ENCODE measurements around the gene SUMF2.
"Not testable (repeated sequence)": the region's sequence is repeated elsewhere in the genome, so short reads cannot be mapped to it uniquely, and the experiment has no call there.

The SUMF2 gene

DNA sequence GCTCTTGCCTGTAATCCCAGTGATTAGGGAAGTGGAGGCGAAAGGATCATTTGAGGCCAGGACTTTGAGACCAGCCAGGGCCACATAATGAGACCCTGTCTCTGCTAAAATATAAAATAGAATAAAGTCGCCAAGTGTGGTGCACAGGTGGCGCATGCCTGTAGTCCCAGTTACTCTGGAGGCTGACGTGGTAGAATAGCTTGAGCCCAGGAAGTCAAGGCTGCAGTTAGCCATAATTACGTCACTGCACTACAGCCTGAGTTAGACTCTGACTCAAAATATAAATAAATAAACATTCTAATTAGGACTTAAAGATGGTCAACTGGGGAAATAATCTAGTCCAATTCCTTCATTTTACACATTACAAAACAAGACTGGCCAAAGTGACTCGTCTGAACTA, 41.4 kb downstream of the SUMF2 start:
- Histone ChIP-seq H3K4me2 (peak overlapping the region; percentile 92), H3K27ac (peak overlapping the region; percentile 93), H3K9me3 (peaks cover 16% of the 10 kb centered on the region), H4K20me1 (peaks cover 57% of the 10 kb centered on the region), H3K4me1 (peaks cover 30% of the 10 kb centered on the region), H3K27me3 (no peaks in the 10 kb centered on the region), H3K36me3 (peaks cover 46% of the 10 kb centered on the region), H3K4me3 (peak overlapping the region; percentile 94), H3K9ac (peak overlapping the region; percentile 92)
- TF ChIP-seq Cebpa-rat (IDR thresholded peaks at IDR 0.05), result no peak

DNA sequence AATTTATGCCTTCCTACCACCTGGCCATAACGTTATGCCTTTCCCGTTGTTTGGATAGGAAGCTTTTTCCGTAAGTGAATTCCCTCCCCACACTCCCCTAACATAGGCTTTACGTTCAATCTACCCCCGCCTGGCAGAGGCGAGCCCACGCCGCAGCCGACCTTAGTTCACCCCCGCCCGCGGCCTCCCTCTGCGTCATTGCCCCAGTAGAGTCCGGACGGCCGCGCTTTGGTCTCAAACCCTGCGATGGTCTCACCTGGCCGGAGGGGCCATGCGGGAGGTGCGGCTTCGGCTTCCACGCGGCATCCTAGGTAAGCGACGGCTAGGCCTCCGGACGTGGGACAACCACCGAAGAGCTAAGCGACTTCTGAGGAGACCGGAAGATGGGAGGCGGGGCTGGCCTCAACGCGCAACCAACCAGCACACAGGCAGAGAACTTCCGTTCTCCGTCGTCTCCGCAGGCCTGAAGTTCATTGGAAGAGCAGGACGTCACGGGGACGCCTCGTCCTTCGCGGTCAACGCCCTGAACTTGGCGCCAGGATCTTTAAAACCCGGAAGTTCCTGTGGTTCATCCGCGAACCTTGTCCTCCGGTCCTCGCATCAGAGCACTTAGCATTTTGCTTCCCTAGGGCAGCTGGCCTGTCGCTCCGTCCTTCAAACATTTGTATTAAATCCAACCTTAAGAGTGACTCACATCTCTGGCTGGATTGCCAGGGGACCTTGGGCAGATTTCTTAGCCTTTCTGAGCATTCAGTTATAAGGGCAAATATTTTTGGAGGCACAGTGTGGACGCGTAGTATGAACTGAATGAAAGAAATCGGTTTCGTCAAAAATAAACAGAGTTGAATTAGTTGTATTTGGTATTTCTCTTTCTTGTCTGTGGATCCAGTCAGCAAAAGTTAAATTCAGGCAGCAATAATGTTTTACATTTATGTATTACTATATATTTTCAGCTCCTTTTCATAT, 42.3 kb downstream of the SUMF2 start, which contains the start of gene CHCHD2:
CHCHD2 (minus strand) TSS at position 369 of the 966 bp plus-strand sequence; CDS start at position 306, 63 bp downstream.
- Histone ChIP-seq H3K4me3 (peak within 1 kb of the TSS; percentile 94), H3K4me2 (peak within 1 kb of the TSS; percentile 92), H3K27ac (peak within 1 kb of the TSS; percentile 93), H3K9ac (peak within 1 kb of the TSS; percentile 92), H3K27me3 (no peaks in the 10 kb centered on the region), H3K4me1 (peaks cover 30% of the 10 kb centered on the region), H3K36me3 (peaks cover 37% of the 10 kb centered on the region), H4K20me1 (peaks cover 48% of the 10 kb centered on the region), H3K9me3 (peaks cover 16% of the 10 kb centered on the region)
- no peak for TF ChIP-seq Cebpa-rat (IDR thresholded peaks at IDR 0.05)

GRCh38 chr7:56107954-56108258, 43.8 kb downstream of the SUMF2 start:
- Histone ChIP-seq H3K27ac (no peak overlapping the region), H3K4me1 (peaks cover 30% of the 10 kb centered on the region), H3K4me2 (0 out of 2 replicates have a peak overlapping the region, but pooled peaks have one; percentile 74), H3K9ac (no peak overlapping the region), H3K4me3 (no peak overlapping the region), H4K20me1 (peaks cover 33% of the 10 kb centered on the region), H3K36me3 (peaks cover 22% of the 10 kb centered on the region), H3K27me3 (no peaks in the 10 kb centered on the region), H3K9me3 (peaks cover 16% of the 10 kb centered on the region)
- TF ChIP-seq Cebpa-rat (IDR thresholded peaks at IDR 0.05), result no peak

- H4K20me1 ChIP-seq, result peaks cover 6% of the 10 kb centered on the region; the same call in 1 of the 2 replicates
- no peaks in the 10 kb centered on the region for H3K36me3 ChIP-seq
- no peak overlapping the region for H3K9ac ChIP-seq
- no peak for TF ChIP-seq Cebpa-rat (IDR thresholded peaks at IDR 0.05)
- H3K4me1 ChIP-seq, result peaks cover 12% of the 10 kb centered on the region; the same call in 1 of the 2 replicates
- H3K27me3 ChIP-seq, result no peaks in the 10 kb centered on the region
- no peak overlapping the region for H3K27ac ChIP-seq
- H3K4me3 ChIP-seq, result no peak overlapping the region
- peaks cover 18% of the 10 kb centered on the region for H3K9me3 ChIP-seq
- H3K4me2 ChIP-seq, result no peak overlapping the region
Observed at GRCh38 chr7:56110611-56111010, 46.5 kb downstream of the SUMF2 start.

DNA sequence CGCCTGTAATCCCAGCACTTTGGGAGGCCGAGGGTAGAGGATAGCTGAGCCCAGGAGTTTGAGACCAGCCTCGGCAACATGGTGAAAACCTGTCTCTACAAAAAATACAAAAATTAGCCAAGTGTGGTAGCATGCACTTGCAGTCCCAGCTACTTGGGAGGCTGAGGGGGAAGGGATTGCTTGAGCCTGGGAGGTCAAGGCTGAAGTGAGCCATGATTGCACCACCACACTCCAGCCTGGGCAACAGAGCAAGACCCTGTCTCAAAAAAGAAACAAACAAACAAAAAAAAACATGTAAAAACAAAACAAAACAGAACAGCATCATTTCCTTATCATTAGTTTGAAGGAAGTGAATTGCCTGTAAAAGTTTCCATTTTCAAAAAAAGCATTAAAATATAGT, 48.2 kb downstream of the SUMF2 start:
- H3K4me2 ChIP-seq, H4K20me1 ChIP-seq, H3K9ac ChIP-seq, H3K27me3 ChIP-seq, H3K36me3 ChIP-seq, H3K4me3 ChIP-seq, H3K27ac ChIP-seq, H3K4me1 ChIP-seq: not testable (repeated sequence)
- peaks cover 28% of the 10 kb centered on the region for H3K9me3 ChIP-seq

- no peak within 1 kb of the TSS for H3K4me3 ChIP-seq
- H3K4me1 ChIP-seq, result no peaks in the 10 kb centered on the region; the same call in 1 of the 2 replicates
- H3K36me3 ChIP-seq, result no peaks in the 10 kb centered on the region
- no peak for TF ChIP-seq Cebpa-rat (IDR thresholded peaks at IDR 0.05)
- H3K27me3 ChIP-seq, result no peaks in the 10 kb centered on the region
- H4K20me1 ChIP-seq, result no peaks in the 10 kb centered on the region
- H3K27ac ChIP-seq, result no peak within 1 kb of the TSS
- no peak within 1 kb of the TSS for H3K4me2 ChIP-seq
- H3K9me3 ChIP-seq, result peaks cover 15% of the 10 kb centered on the region
- no peak within 1 kb of the TSS for H3K9ac ChIP-seq
Observed at GRCh38 chr7:56115852-56116538, 51.9 kb downstream of the SUMF2 start, which contains the start of gene NUPR2. NUPR2 (minus strand) TSS chr7:56116417; CDS start chr7:56116314, 103 bp downstream.

GRCh38 chr7:56121440-56121839, 57.4 kb downstream of the SUMF2 start:
- no peak overlapping the region for H3K9ac ChIP-seq
- peaks cover 5% of the 10 kb centered on the region; the same call in 1 of the 2 replicates for H3K9me3 ChIP-seq
- H3K36me3 ChIP-seq, result no peaks in the 10 kb centered on the region
- H4K20me1 ChIP-seq, result no peaks in the 10 kb centered on the region
- H3K27ac ChIP-seq, result no peak overlapping the region
- no peaks in the 10 kb centered on the region for H3K27me3 ChIP-seq
- TF ChIP-seq Cebpa-rat (IDR thresholded peaks at IDR 0.05), result no peak
- no peak overlapping the region for H3K4me3 ChIP-seq
- H3K4me1 ChIP-seq, result peaks cover 12% of the 10 kb centered on the region; the same call in 1 of the 2 replicates
- no peak overlapping the region for H3K4me2 ChIP-seq

- H4K20me1 ChIP-seq, result no peaks in the 10 kb centered on the region
- H3K4me1 ChIP-seq, result peaks cover 12% of the 10 kb centered on the region; the same call in 1 of the 2 replicates
- no peaks in the 10 kb centered on the region for H3K36me3 ChIP-seq
- H3K9ac ChIP-seq, result no peak overlapping the region
- H3K27ac ChIP-seq, result no peak overlapping the region
- no peak overlapping the region; the same call in 1 of the 2 replicates for H3K4me2 ChIP-seq
- no peaks in the 10 kb centered on the region for H3K27me3 ChIP-seq
- H3K9me3 ChIP-seq, result no peaks in the 10 kb centered on the region
- H3K4me3 ChIP-seq, result no peak overlapping the region
- TF ChIP-seq Cebpa-rat (IDR thresholded peaks at IDR 0.05), result no peak
Observed at GRCh38 chr7:56124981-56125380, 60.9 kb downstream of the SUMF2 start.

DNA sequence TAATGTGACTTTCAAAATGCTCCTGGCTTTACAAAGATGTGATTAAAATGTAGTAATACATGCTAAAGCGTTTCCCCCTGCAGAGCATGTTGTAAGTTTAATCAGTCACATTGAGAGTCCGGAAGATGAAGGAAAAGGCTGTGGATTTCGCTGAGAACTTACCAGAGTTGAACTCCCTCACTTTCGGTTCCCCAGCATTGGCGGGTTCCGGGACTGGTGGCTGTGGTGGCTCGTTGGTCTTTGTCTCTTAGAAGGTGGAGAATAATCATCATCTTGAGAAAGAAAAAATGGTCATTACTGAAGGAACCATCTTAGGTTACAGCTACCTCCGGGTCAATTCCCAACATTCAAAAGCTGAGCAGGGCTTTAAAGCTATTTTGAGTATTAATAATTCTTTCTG, 61.7 kb downstream of the SUMF2 start:
- H3K27me3 ChIP-seq, result no peaks in the 10 kb centered on the region
- no peaks in the 10 kb centered on the region for H3K36me3 ChIP-seq
- H3K9me3 ChIP-seq, result no peaks in the 10 kb centered on the region
- no peak overlapping the region for H3K9ac ChIP-seq
- H3K4me1 ChIP-seq, result peaks cover 12% of the 10 kb centered on the region; the same call in 1 of the 2 replicates
- H3K27ac ChIP-seq, result no peak overlapping the region
- no peak overlapping the region for H3K4me3 ChIP-seq
- H3K4me2 ChIP-seq, result no peak overlapping the region
- no peak for TF ChIP-seq Cebpa-rat (IDR thresholded peaks at IDR 0.05)
- no peaks in the 10 kb centered on the region for H4K20me1 ChIP-seq
